HepG2 (cell line): ENCODE results near the gene KDM5B. TPM values are rescaled to one million over a fixed set of nuclear protein-coding genes. Genes with fewer than 3 reads are reported as not detected.

Experiments
- ATAC-seq: fragments of 200-7000 bp; cut with Tn5 transposase; 3 replicates; pipeline ENCODE4 v1.9.1; 2020; ENCODE audit warnings: mild to moderate bottlenecking, moderate library complexity
- BruUV-seq: library from RNA; stranded (reverse); fragments of 400-500 nt; replicated peaks from 2 replicates; lab custom pipeline; 2021; lab: Mats Ljungman, UMichigan
- CTCF ChIA-PET: fragments of 300-600 bp; formaldehyde crosslinking; extraction: SDS; loops from one replicate; lab custom pipeline; 2021; ENCODE audit warnings: low total read pairs, inconsistent platforms, low intra/inter-chr PET ratio; lab: Yijun Ruan, JAX
- POLR2A ChIA-PET: fragments of 350-600 bp; sonication (Branson Sonifier 250); formaldehyde crosslinking; loops from one replicate; lab custom pipeline; 2020; ENCODE audit warnings: antibody characterized with exemption, inconsistent platforms; lab: Yijun Ruan, JAX
- DNase-seq: peaks from one replicate; pipeline ENCODE4 v3.0.0-alpha.2; 2015; ENCODE audit warnings: low spot score
- FAIRE-seq: peaks from 3 replicates; lab custom pipeline; 2011; peaks lifted over from hg19 to GRCh38; lab: Jason Lieb, UNC
- H2AFZ ChIP-seq: one replicate; pipeline ENCODE4 v1.6.1; 2011; ENCODE audit warnings: low read length, inconsistent platforms
- H3K27ac ChIP-seq: fragments of 300-600 bp; 3 replicates; pipeline ENCODE4 v1.8.0; 2011; ENCODE audit warnings: mixed run types, mild to moderate bottlenecking, mixed read lengths, low read length, inconsistent platforms; ENCODE audit not compliant: insufficient read depth; ENCODE audit errors: extremely low read length
- H3K27me3 ChIP-seq, 2 experiments: fragments of 200-600 bp in 1 of 2; 2 replicates in 1 of 2; 3 replicates in 1 of 2; pipeline versions ENCODE4 v1.6.0 to v1.8.0; 2011; ENCODE audit warnings: low read length in 2 of 2, mild to moderate bottlenecking in 2 of 2, moderate library complexity in 2 of 2, inconsistent platforms in 1 of 2; ENCODE audit not compliant: insufficient read depth in 2 of 2, control insufficient read depth in 1 of 2
- H3K36me3 ChIP-seq, 2 experiments: fragments of 200-600 bp in 1 of 2; replicated peaks in 1 of 2; 2 replicates in 1 of 2; 3 replicates in 1 of 2; pipeline versions ENCODE4 v1.5.1 to v1.8.0; 2011; ENCODE audit warnings: low read length in 2 of 2, inconsistent platforms in 1 of 2; ENCODE audit not compliant: insufficient read depth in 2 of 2, control insufficient read depth in 1 of 2
- H3K4me1 ChIP-seq: 2 replicates; pipeline ENCODE4 v1.5.1; 2012; ENCODE audit warnings: low read length, inconsistent platforms; ENCODE audit not compliant: insufficient read depth
- H3K4me2 ChIP-seq: 2 replicates; pipeline ENCODE4 v1.6.0; 2011; ENCODE audit warnings: low read depth, low read length, inconsistent platforms
- H3K4me3 ChIP-seq, 3 experiments: fragments of 200-600 bp in 1 of 3; sonication (generic), shearing (Covaris generic) in 1 of 3; replicated peaks in 1 of 3; 2 replicates each; pipeline ENCODE4 v1.5.1; 2011 to 2016; ENCODE audit warnings: low read length in 3 of 3, inconsistent platforms in 2 of 3, low read depth in 2 of 3, mild to moderate bottlenecking in 2 of 3, control low read depth in 1 of 3, mixed read lengths in 1 of 3; ENCODE audit not compliant: insufficient read depth in 1 of 3
- H3K79me2 ChIP-seq: one replicate; pipeline ENCODE4 v1.6.1; 2011; ENCODE audit warnings: low read length, inconsistent platforms; ENCODE audit not compliant: insufficient read depth
- H3K9ac ChIP-seq: 2 replicates; pipeline ENCODE4 v1.6.0; 2011; ENCODE audit warnings: mild to moderate bottlenecking, low read depth, low read length, inconsistent platforms; ENCODE audit not compliant: insufficient read depth
- H3K9me3 ChIP-seq: 2 replicates; pipeline ENCODE4 v1.5.1; 2012; ENCODE audit warnings: mild to moderate bottlenecking, low read length
- H4K20me1 ChIP-seq: 2 replicates; pipeline ENCODE4 v1.6.0; 2011; ENCODE audit warnings: inconsistent platforms, mild to moderate bottlenecking, low read length, moderate library complexity; ENCODE audit not compliant: insufficient read depth
- CHD4 ChIP-seq: fragments of 200-600 bp; sonication (generic); IDR thresholded peaks from 2 replicates; pipeline ENCODE4 v1.7.0; 2017; ENCODE audit warnings: mild to moderate bottlenecking, low read length, borderline replicate concordance
- GZF1 ChIP-seq: sonication (generic); formaldehyde crosslinking; IDR thresholded peaks from 2 replicates; pipeline ENCODE4 v1.5.1; 2020; ENCODE audit warnings: mild to moderate bottlenecking, missing genetic modification reagents
- HDAC6 ChIP-seq: fragments of 200-600 bp; sonication (generic); IDR thresholded peaks from 2 replicates; pipeline ENCODE4 v1.7.0; 2017; ENCODE audit warnings: mild to moderate bottlenecking, antibody characterized with exemption, low read length, low read depth
- MTA1 ChIP-seq: sonication (generic); formaldehyde crosslinking; IDR thresholded peaks from 2 replicates; pipeline ENCODE4 v1.4.0; 2020; ENCODE audit warnings: missing genetic modification reagents, mild to moderate bottlenecking, borderline replicate concordance
- NR2F2 ChIP-seq: IDR thresholded peaks from 2 replicates; pipeline ENCODE4 v1.6.1; 2012; ENCODE audit warnings: low read depth, inconsistent platforms, borderline replicate concordance
- RFX3 ChIP-seq: IDR thresholded peaks from 2 replicates; pipeline ENCODE4 v1.6.1; 2016; ENCODE audit warnings: missing biosample characterization, missing genetic modification reagents
- SALL2 ChIP-seq: sonication (generic); formaldehyde crosslinking; IDR thresholded peaks from 2 replicates; pipeline ENCODE4 v1.8.1; 2023; ENCODE audit warnings: mild to moderate bottlenecking, missing genetic modification reagents, inconsistent platforms
- SOX6 ChIP-seq, 2 experiments: fragments of 450-650 bp in 1 of 2; sonication (generic) in 1 of 2; formaldehyde crosslinking in 1 of 2; IDR thresholded peaks; 2 replicates each; pipeline versions ENCODE4 v1.4.0 to v1.6.1; 2017 to 2020; ENCODE audit warnings: antibody characterized with exemption in 1 of 2, mild to moderate bottlenecking in 1 of 2, missing genetic modification reagents in 1 of 2
- TBL1XR1 ChIP-seq: fragments of 150-350 bp; IDR thresholded peaks from 2 replicates; pipeline ENCODE4 v1.6.1; 2014; ENCODE audit warnings: borderline replicate concordance, low read length; ENCODE audit not compliant: partially characterized antibody
- ZFP36L1 ChIP-seq: sonication (generic); formaldehyde crosslinking; IDR thresholded peaks from 2 replicates; pipeline ENCODE4 v1.8.0; 2022; ENCODE audit warnings: mild to moderate bottlenecking, missing genetic modification reagents, moderate library complexity
- ZNF224 ChIP-seq: sonication (generic); formaldehyde crosslinking; IDR thresholded peaks from 2 replicates; pipeline ENCODE4 v1.5.0; 2020; ENCODE audit warnings: mild to moderate bottlenecking, missing genetic modification reagents
- ZNF572 ChIP-seq: sonication (generic); formaldehyde crosslinking; IDR thresholded peaks from 2 replicates; pipeline ENCODE4 v1.5.1; 2020; ENCODE audit warnings: mild to moderate bottlenecking, missing genetic modification reagents
- ZNF598 ChIP-seq: sonication (generic); formaldehyde crosslinking; IDR thresholded peaks from 2 replicates; pipeline ENCODE4 v1.5.1; 2020; ENCODE audit warnings: mild to moderate bottlenecking, missing genetic modification reagents, borderline replicate concordance
- ZNF670 ChIP-seq: sonication (generic); formaldehyde crosslinking; IDR thresholded peaks from 2 replicates; pipeline ENCODE4 v1.8.0; 2022; ENCODE audit warnings: mild to moderate bottlenecking, missing genetic modification reagents, borderline replicate concordance
- WGBS: methylation state at CpG from one replicate; pipeline ENCODE4 v1.1.6; 2017; ENCODE audit warnings: low lambda C conversion rate; 5-methylcytosine and 5-hydroxymethylcytosine counted together
- in situ Hi-C: cut with HindIII; loops from 2 replicates; pipeline ENCODE4 v1.10.0; 2017; ENCODE audit warnings: low pct_unique_long_range_greater_than_20kb; ENCODE audit not compliant: extremely low pct_ligation_motif_present
- intact Hi-C: fragments of 100-400 bp; cut with micrococcal nuclease; formaldehyde crosslinking; loops from one replicate; pipeline ENCODE4 v1.10.0; 2022; ENCODE audit not compliant: unreplicated experiment
- polyA plus RNA-seq, 8 experiments: library from polyadenylated mRNA; depleted of rRNA in 3 of 8; stranded (reverse) in 7 of 8; unstranded in 1 of 8; fragments of >200 nt; fragmentation: Illumina TruSeq in 4 of 8; extraction: Trizol in 4 of 8; gene quantifications; 2 replicates each; pipeline versions ENCODE4 v1.2.1 to v1.2.3, GENCODE V29; 2011 to 2016; ENCODE audit warnings: low read depth in 4 of 8, missing spikeins in 1 of 8, mixed read lengths in 1 of 8; ENCODE audit not compliant: insufficient read depth in 1 of 8
- total RNA-seq, 5 experiments: library from RNA; depleted of rRNA; stranded (reverse); fragments of >200 nt; fragmentation: Illumina TruSeq; extraction: Trizol; gene quantifications; 2 replicates each; pipeline ENCODE4 v1.2.3, GENCODE V29; 2016; ENCODE audit warnings: low read depth in 1 of 5
- TF ChIP-seq, protein P1 (sequence below): sonication (generic); formaldehyde crosslinking; IDR thresholded peaks from 2 replicates; pipeline ENCODE4 v1.8.0; 2022; ENCODE audit warnings: missing genetic modification reagents, low read depth, mild to moderate bottlenecking, borderline replicate concordance
- TF ChIP-seq, protein P2 (sequence below): sonication (generic); formaldehyde crosslinking; IDR thresholded peaks from 2 replicates; pipeline ENCODE4 v1.4.0; 2020; ENCODE audit warnings: mild to moderate bottlenecking, missing genetic modification reagents

KDM5B gene
- total and polyA plus RNA-seq, 2 of the 13 experiments (the other 11 are each of a cell fraction or from before 2014, with no cell fraction given): 34.2 to 35.4 TPM

DNA sequence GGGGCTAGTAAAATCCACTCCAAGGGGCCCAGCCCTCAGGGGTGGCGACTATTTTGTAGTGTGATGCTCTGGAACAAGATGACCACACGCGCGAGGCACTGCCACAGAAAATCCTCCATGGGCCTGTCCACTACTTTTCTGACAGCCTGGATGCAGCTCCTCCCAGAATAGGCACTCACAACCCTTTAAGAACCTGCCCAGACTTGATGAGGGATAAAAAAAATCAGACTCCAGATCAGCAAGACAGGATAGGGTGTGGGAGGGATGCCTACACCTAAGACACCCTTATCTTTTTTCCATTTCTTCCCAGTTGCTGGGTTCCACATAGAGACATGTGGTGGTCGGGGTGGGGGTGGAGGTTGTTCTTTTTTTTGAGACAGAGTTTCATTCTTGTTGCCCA lies 36.0 kb upstream of the KDM5B start:
- no peak overlapping the region for H3K4me2 ChIP-seq
- H3K27me3 ChIP-seq: no peaks in the 10 kb centered on the region
- no TSS peak for BruUV-seq
- peaks cover 38% of the 10 kb centered on the region for H3K4me1 ChIP-seq
- H3K9me3 ChIP-seq: no peaks in the 10 kb centered on the region
- no peaks in the 10 kb centered on the region for H3K79me2 ChIP-seq
- H3K4me3 ChIP-seq: no peak overlapping the region
- FAIRE-seq: no peak
- no peak overlapping the region for H3K27ac ChIP-seq
- H4K20me1 ChIP-seq: no peaks in the 10 kb centered on the region
- CTCF ChIA-PET: no interaction called here
- TF ChIP-seq HDAC6 (no peak), MTA1 (CRISPR knock-in tag) (no peak), ZNF572 (no peak), NR2F2 (no peak), CHD4 (no peak), ZFP36L1 (CRISPR knock-in tag) (no peak), ZNF670 (CRISPR knock-in tag) (no peak), ZNF598 (no peak), GZF1 (no peak), RFX3 (no peak), ZNF224 (CRISPR knock-in tag) (no peak), SOX6 (IDR thresholded peaks at IDR 0.05) (no peak), SOX6 (CRISPR knock-in tag; IDR thresholded peaks at IDR 0.05) (no peak), SALL2 (CRISPR knock-in tag) (no peak), TBL1XR1 (no peak)
- TF ChIP-seq, protein P1, sequence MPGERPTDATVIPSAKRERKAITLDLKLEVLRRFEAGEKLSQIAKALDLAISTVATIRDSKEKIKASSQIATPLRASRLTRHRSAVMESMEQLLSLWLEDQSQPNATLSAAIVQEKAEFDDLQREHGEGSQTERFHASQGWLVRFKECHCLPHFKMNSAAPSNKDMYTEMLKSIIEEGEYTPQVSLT: no peak
- TF ChIP-seq, protein P2, sequence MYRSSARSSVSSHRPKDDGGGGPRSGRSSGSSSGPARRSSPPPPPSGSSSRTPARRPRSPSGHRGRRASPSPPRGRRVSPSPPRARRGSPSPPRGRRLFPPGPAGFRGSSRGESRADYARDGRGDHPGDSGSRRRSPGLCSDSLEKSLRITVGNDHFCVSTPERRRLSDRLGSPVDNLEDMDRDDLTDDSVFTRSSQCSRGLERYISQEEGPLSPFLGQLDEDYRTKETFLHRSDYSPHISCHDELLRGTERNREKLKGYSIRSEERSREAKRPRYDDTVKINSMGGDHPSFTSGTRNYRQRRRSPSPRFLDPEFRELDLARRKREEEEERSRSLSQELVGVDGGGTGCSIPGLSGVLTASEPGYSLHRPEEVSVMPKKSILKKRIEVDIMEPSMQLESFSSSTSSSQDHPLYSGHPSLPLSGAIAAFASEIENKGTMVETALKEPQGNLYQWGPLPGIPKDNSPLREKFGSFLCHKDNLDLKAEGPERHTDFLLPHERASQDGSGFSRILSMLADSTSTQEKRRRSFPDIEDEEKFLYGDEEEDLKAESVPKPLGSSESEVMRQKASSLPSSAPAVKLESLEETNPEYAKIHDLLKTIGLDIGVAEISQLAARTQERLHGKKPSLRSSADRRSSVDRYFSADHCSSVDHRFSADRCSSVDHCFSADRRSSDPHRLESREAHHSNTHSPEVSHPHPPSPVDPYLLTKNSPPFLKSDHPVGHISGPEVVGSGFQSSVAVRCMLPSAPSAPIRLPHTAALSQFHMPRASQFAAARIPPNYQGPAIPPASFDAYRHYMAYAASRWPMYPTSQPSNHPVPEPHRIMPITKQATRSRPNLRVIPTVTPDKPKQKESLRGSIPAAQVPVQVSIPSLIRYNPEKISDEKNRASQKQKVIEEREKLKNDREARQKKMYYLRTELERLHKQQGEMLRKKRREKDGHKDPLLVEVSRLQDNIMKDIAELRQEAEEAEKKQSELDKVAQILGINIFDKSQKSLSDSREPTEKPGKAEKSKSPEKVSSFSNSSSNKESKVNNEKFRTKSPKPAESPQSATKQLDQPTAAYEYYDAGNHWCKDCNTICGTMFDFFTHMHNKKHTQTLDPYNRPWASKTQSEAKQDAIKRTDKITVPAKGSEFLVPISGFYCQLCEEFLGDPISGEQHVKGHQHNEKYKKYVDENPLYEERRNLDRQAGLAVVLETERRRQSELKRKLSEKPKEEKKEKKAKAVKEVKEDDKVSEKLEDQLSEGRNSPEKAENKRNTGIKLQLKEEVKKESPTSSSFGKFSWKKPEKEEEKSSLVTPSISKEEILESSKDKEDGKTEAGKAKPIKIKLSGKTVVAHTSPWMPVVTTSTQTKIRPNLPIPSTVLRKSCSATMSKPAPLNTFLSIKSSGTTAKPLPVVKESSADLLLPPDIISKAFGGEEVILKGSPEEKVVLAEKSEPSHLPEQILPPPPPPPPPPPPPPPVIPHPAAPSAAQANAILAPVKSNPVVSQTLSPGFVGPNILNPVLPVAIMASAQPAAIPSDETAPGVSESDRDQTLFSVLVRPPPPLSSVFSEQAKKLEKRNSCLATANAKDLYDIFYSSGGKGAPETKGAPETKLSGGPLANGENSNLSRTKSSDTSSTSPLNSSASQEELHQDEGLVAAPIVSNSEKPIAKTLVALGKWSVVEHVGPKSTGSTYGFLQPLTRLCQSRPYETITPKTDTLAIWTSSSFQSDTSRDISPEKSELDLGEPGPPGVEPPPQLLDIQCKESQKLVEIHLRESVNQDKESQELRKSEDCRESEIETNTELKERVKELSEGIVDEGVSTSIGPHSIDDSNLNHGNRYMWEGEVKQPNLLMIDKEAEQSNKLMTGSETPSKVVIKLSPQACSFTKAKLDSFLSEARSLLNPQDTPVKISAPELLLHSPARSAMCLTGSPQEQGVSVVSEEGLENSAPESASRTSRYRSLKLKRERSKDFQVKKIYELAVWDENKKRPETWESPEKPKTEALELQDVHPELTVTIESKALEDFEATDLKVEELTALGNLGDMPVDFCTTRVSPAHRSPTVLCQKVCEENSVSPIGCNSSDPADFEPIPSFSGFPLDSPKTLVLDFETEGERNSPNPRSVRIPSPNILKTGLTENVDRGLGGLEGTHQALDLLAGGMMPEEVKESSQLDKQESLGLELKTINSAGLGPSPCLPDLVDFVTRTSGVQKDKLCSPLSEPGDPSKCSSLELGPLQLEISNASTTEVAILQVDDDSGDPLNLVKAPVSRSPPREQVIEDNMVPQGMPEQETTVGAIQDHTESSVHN (CRISPR knock-in tag): no peak
- H2AFZ ChIP-seq: no peak overlapping the region
- 69% methylated on average over 5 of the region's 5 CpGs for WGBS
- H3K9ac ChIP-seq: no peak overlapping the region
- ATAC-seq: no peak
- in situ Hi-C loops: no loop called here
- POLR2A ChIA-PET: no interaction called here
- H3K36me3 ChIP-seq: no peaks in the 10 kb centered on the region
- intact Hi-C loops: no loop called here
- no peak for DNase-seq
